GDM1 (cell line): ENCODE results near the gene MYCN.

ENCODE experiments used
- DNase-seq: peaks from one replicate; lab custom pipeline; 2025; lab: John Stamatoyannopoulos, UW

MYCN gene

GRCh38 chr2:15976354-15976753 is 36.0 kb downstream of the MYCN start:
- no peak for DNase-seq

GRCh38 chr2:15979051-15979758 is 38.9 kb downstream of the MYCN start:
- DNase-seq = no peak

GRCh38 chr2:15979759-15980604 is 39.6 kb downstream of the MYCN start:
- no peak for DNase-seq

- DNase-seq = no peak
Observed at GRCh38 chr2:15980605-15981098, 40.3 kb downstream of the MYCN start.

- no peak for DNase-seq
Observed at GRCh38 chr2:15981646-15982045, 41.3 kb downstream of the MYCN start.

- no peak for DNase-seq
Observed at GRCh38 chr2:15982285-15983044, 42.1 kb downstream of the MYCN start.

- DNase-seq = no peak
Observed at GRCh38 chr2:15983496-15983895, 43.1 kb downstream of the MYCN start.

- no peak for DNase-seq
Observed at GRCh38 chr2:15984368-15985255, 44.3 kb downstream of the MYCN start.

GRCh38 chr2:15985531-15985930 is 45.2 kb downstream of the MYCN start:
- DNase-seq = no peak

- no peak for DNase-seq
Observed at GRCh38 chr2:15986068-15986560, 45.8 kb downstream of the MYCN start.

GRCh38 chr2:15986644-15987043 is 46.3 kb downstream of the MYCN start:
- no peak for DNase-seq

- no peak for DNase-seq
Observed at GRCh38 chr2:15988733-15989132, 48.4 kb downstream of the MYCN start.

- no peak for DNase-seq
Observed at GRCh38 chr2:15989559-15989958, 49.2 kb downstream of the MYCN start.

- no peak for DNase-seq
Observed at GRCh38 chr2:15990151-15991101, 50.1 kb downstream of the MYCN start.

GRCh38 chr2:15991231-15991630 is 50.9 kb downstream of the MYCN start:
- no peak for DNase-seq

- DNase-seq = no peak
Observed at GRCh38 chr2:15992457-15993231, 52.3 kb downstream of the MYCN start.

GRCh38 chr2:15993232-15993610 is 52.9 kb downstream of the MYCN start:
- no peak for DNase-seq

- DNase-seq = no peak
Observed at GRCh38 chr2:15993666-15994065, 53.3 kb downstream of the MYCN start.

- DNase-seq = no peak
Observed at GRCh38 chr2:15995603-15996002, 55.3 kb downstream of the MYCN start.
